WTC11 (cell line): ENCODE measurements around the gene TRIM38.

ENCODE experiments used
- CTCF ChIP-seq: fragments of 200-600 bp; IDR thresholded peaks from 2 replicates; pipeline ENCODE4 v1.8.0; 2022; ENCODE audit warnings: antibody characterized with exemption
- FOXJ3 ChIP-seq: sonication (generic); formaldehyde crosslinking; IDR thresholded peaks from 2 replicates; pipeline ENCODE4 v1.9.0; 2021; ENCODE audit warnings: missing genetic modification reagents, mild to moderate bottlenecking, borderline replicate concordance
- HMGA2 ChIP-seq: fragments of 250-450 bp; sonication (Bioruptor Pico); IDR thresholded peaks from 2 replicates; pipeline ENCODE4 v1.4.0; 2021; ENCODE audit warnings: mild to moderate bottlenecking, moderate library complexity
- IRF2 ChIP-seq: sonication (generic); formaldehyde crosslinking; IDR thresholded peaks from 2 replicates; pipeline ENCODE4 v1.8.0; 2022; ENCODE audit warnings: low read depth, missing genetic modification reagents, borderline replicate concordance
- JAZF1 ChIP-seq: fragments of 250-450 bp; sonication (Bioruptor Pico); IDR thresholded peaks from 2 replicates; pipeline ENCODE4 v1.9.0; 2021; ENCODE audit warnings: moderate library complexity, mild to moderate bottlenecking, inconsistent platforms
- SP1 ChIP-seq: sonication (generic); formaldehyde crosslinking; conservative IDR thresholded peaks from 2 replicates; pipeline ENCODE4 v1.8.1; 2022; ENCODE audit warnings: missing genetic modification reagents
- TP53 ChIP-seq: sonication (generic); formaldehyde crosslinking; IDR thresholded peaks from 2 replicates; pipeline ENCODE4 v1.8.1; 2023; ENCODE audit warnings: mild to moderate bottlenecking, missing genetic modification reagents
- USF2 ChIP-seq: sonication (generic); formaldehyde crosslinking; IDR thresholded peaks from 2 replicates; pipeline ENCODE4 v1.8.1; 2023; ENCODE audit warnings: mild to moderate bottlenecking, missing genetic modification reagents, moderate library complexity

DNA sequence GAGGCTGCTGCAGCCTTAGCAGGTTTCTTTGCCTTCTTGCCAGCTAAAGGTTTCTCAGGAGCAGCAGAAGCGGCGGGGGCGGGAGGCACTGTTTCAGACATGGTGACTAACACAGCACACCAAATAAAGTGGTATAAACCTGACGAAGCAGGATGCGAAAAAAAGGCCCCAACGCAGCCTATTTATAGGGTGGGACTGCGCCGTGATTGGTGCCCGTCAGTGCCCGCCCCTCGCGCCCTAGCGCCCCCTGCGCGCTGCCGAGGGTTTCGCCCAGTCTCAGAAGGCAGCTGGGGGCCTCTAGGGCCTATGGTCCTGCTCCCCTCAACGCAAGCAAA is 55.0 kb downstream of the TRIM38 start:
- no peak for TF ChIP-seq FOXJ3
- TF ChIP-seq USF2 (CRISPR knock-in tag), result no peak
- no peak for TF ChIP-seq CTCF
- no peak for TF ChIP-seq TP53
- TF ChIP-seq HMGA2 (CRISPR knock-in tag), result no peak
- no peak for TF ChIP-seq SP1 (CRISPR knock-in tag)
- TF ChIP-seq IRF2, result no peak
- TF ChIP-seq JAZF1 (CRISPR knock-in tag), result no peak
